Measurements from ENCODE around the gene STIM2.

- TF ChIP-seq POLR2A (IDR thresholded peaks at IDR 0.05; ENCODE audit: low read depth, low read length) = no peak
- TF ChIP-seq POLR2AphosphoS5 (IDR thresholded peaks at IDR 0.05; ENCODE audit: low read depth, low read length) = no peak
- no peak for TF ChIP-seq TAF1 (IDR thresholded peaks at IDR 0.05; ENCODE audit: low read depth, low read length)
- no peak for TF ChIP-seq POU2F2 (IDR thresholded peaks at IDR 0.05; ENCODE audit: low read depth, low read length)
These were observed 51.4 kb downstream of the STIM2 start for GRCh38 chr4:26912069-26912468.

Data from GM12891 (cell line).